Measurements from ENCODE around the gene COQ10A. TPM values are rescaled to one million over a fixed set of nuclear protein-coding genes. Genes with fewer than 3 reads are reported as not detected.
A peak's percentile ranks its signal among the peaks of the same experiment; 100 is the strongest.

The COQ10A gene
- total and polyA plus RNA-seq, 2 of the 13 experiments (the other 11 are each of a cell fraction or from before 2014, with no cell fraction given), result 21.0 to 37.3 TPM

GRCh38 chr12:56241424-56242303 is 25.1 kb upstream of the COQ10A start (continued):
- TF ChIP-seq TGIF2 (CRISPR knock-in tag; IDR thresholded peaks at IDR 0.05), result no peak
- no peak for TF ChIP-seq ZNF687 (CRISPR knock-in tag; IDR thresholded peaks at IDR 0.05)
- no peak for TF ChIP-seq MEIS1 (CRISPR knock-in tag; IDR thresholded peaks at IDR 0.05; ENCODE audit: borderline replicate concordance)

- Histone ChIP-seq H3K9me3 (ENCODE audit: low read length) (no peaks in the 10 kb centered on the region), H3K4me2 (ENCODE audit: low read depth, low read length) (no peak overlapping the region), H3K4me1 (ENCODE audit: insufficient read depth, low read length) (peaks cover 26% of the 10 kb centered on the region), H3K4me3 (replicated peaks in 1 of 3; ENCODE audit: insufficient read depth in 1 of 3, low read depth in 2 of 3, low read length in 3 of 3) (no peak overlapping the region), H3K9ac (ENCODE audit: insufficient read depth, low read depth, low read length) (no peak overlapping the region), H3K27ac (ENCODE audit: extremely low read length, insufficient read depth, low read length) (no peak overlapping the region), H3K36me3 (replicated peaks in 1 of 2; ENCODE audit: control insufficient read depth in 1 of 2, insufficient read depth in 2 of 2, low read length in 2 of 2) (peaks cover 28 to 54% of the 10 kb centered on the region in 2 experiments), H4K20me1 (ENCODE audit: insufficient read depth, low read length) (no peaks in the 10 kb centered on the region), H3K27me3 (ENCODE audit: control insufficient read depth in 1 of 2, insufficient read depth in 2 of 2, low read length in 2 of 2) (no peaks in the 10 kb centered on the region; a peak in 1 of 5 replicates), H2AFZ (ENCODE audit: low read length) (no peak overlapping the region), H3K79me2 (ENCODE audit: insufficient read depth, low read length) (no peaks in the 10 kb centered on the region)
- POLR2A ChIA-PET, result interaction anchor here (1.5 kb wide), 1 partner anchor 21 kb away, joined by 6 read pairs; the partner anchor contains the start of gene RNF41
- WGBS (ENCODE audit: low lambda C conversion rate), result 96% methylated on average over 12 of the region's 13 CpGs
- ATAC-seq (no peak), FAIRE-seq (no peak), DNase-seq (ENCODE audit: low spot score) (no peak)
- BruUV-seq (replicated peaks), result no TSS peak
- intact Hi-C loops (cut with micrococcal nuclease; ENCODE audit: unreplicated experiment), result no loop called here
- in situ Hi-C loops (cut with HindIII; ENCODE audit: extremely low pct_ligation_motif_present, low pct_unique_long_range_greater_than_20kb), result no loop called here
- CTCF ChIA-PET (ENCODE audit: low intra/inter-chr PET ratio, low total read pairs), result no interaction called here
- no peak for TF ChIP-seq ZNF761 (CRISPR knock-in tag; conservative IDR thresholded peaks at IDR 0.05)
- no peak for TF ChIP-seq POGZ (CRISPR knock-in tag; IDR thresholded peaks at IDR 0.05)
- 0 out of 2 replicates have a peak, but pooled peaks have one; percentile 18 for TF ChIP-seq RBFOX2 (IDR thresholded peaks at IDR 0.05; ENCODE audit: low read depth, low read length)
- TF ChIP-seq AHR (CRISPR knock-in tag; IDR thresholded peaks at IDR 0.05), result no peak
- peak; percentile 33 for TF ChIP-seq AGO2 (optimal IDR thresholded peaks at IDR 0.05; ENCODE audit: low read depth, low read length)
Observed at GRCh38 chr12:56242986-56243385, 23.8 kb upstream of the COQ10A start.

Data from HepG2 (cell line).